Effector memory CD8-positive, alpha-beta T cell (primary cell): ENCODE data around the gene TLR6.
"Not testable (repeated sequence)": the region's sequence is repeated elsewhere in the genome, so short reads cannot be mapped to it uniquely, and the experiment has no call there.

Source experiments
- ATAC-seq: fragments of 150-1000 bp; cut with Tn5 transposase; replicated peaks from 2 replicates; pipeline ENCODE4 v1.10.0; 2021; ENCODE audit warnings: mild to moderate bottlenecking, moderate library complexity
- DNase-seq, 3 experiments: peaks; one replicate each; pipeline ENCODE4 v3.0.0; 2021
- H3K27ac Mint-ChIP-seq, 2 donors: one replicate each; pipeline ENCODE4 v1.8.0; 2022; ENCODE audit warnings: mild to moderate bottlenecking in 2 of 2, mixed read lengths in 2 of 2, moderate library complexity in 2 of 2
- H3K27me3 Mint-ChIP-seq, 2 donors: one replicate each; pipeline ENCODE4 v1.8.0; 2022; ENCODE audit warnings: mixed read lengths in 2 of 2
- H3K36me3 Mint-ChIP-seq: one replicate; pipeline ENCODE4 v1.8.0; 2022; ENCODE audit warnings: mild to moderate bottlenecking, moderate library complexity, mixed read lengths; ENCODE audit not compliant: insufficient read depth
- H3K4me1 Mint-ChIP-seq, 2 donors: one replicate each; pipeline ENCODE4 v1.8.0; 2022; ENCODE audit warnings: low read depth in 2 of 2, mixed read lengths in 2 of 2
- H3K4me3 Mint-ChIP-seq, 2 donors: one replicate each; pipeline ENCODE4 v1.8.0; 2022; ENCODE audit warnings: mild to moderate bottlenecking in 2 of 2, mixed read lengths in 2 of 2, moderate library complexity in 2 of 2
- H3K9me3 Mint-ChIP-seq, 2 donors: one replicate each; pipeline ENCODE4 v1.8.0; 2022; ENCODE audit warnings: mixed read lengths in 2 of 2

TLR6 gene

GRCh38 chr4:38829237-38829636 is 27.4 kb downstream of the TLR6 start:
- Mint-ChIP-seq H3K9me3 (peaks cover 0 to 5% of the 10 kb centered on the region in 2 donors), H3K36me3 (peaks cover 3% of the 10 kb centered on the region)

DNA sequence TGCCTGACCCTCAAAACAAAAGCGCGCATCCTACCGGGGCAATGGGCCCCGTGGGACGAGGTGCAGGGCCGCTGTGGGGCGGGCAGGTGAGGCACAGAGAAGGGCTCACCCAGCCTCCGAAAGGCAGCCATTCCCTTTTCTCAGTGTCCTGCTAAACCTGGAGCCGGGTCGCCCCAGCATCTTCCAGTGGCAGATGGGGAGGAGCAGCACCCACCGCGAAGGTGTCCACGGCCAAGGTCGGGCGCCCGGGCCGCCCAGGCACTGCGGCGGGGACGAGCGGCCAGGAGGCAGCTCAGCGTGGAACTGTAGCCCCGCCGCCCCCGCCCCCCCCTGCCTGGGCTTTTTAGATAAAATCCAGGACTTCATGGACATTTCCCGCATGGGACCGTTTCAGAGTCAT is 32.9 kb downstream of the TLR6 start:
- ATAC-seq (no peak), DNase-seq (no peak)
- Mint-ChIP-seq H3K36me3 (peaks cover 3% of the 10 kb centered on the region), H3K9me3 (peaks cover 2 to 7% of the 10 kb centered on the region in 2 donors), H3K4me3 (no peak overlapping the region), H3K4me1 (peaks cover 4 to 5% of the 10 kb centered on the region in 2 donors), H3K27me3 (peaks cover 23% of the 10 kb centered on the region in 2 donors), H3K27ac (no peak overlapping the region)

More at GRCh38 chr4:38829237-38829636, 27.4 kb downstream of the TLR6 start:
- no peak overlapping the region for H3K4me3 Mint-ChIP-seq
- no peak overlapping the region for H3K27ac Mint-ChIP-seq
- ATAC-seq (no peak), DNase-seq (no peak)
- peaks cover 0 to 3% of the 10 kb centered on the region in 2 donors for H3K4me1 Mint-ChIP-seq
- H3K27me3 Mint-ChIP-seq, result peaks cover 15 to 16% of the 10 kb centered on the region in 2 donors

DNA sequence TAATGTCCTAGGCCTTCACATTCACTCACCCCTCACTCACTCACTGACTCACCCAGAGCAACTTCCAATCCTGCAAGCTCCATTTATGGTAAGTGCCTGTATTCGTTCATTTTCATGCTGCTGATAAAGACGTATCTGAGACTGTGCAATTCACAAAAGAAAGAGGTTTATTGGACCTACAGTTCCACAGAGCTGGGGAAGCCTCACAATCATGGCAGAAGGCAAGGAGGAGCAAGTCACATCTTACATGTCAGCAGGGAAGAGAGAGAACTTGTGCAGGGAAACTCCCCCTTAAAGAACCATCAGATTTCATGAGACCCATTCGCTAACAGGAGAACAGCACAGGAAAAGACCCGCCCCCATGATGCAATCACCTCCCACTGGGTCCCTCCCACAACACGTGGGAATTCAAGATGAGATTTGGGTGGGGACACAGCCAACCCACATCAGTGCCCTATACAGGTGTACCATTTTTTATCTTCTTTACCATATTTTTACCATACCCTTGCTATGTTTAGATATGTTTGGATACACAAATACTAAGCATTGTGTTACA is 33.8 kb downstream of the TLR6 start:
- Mint-ChIP-seq H3K27me3 (peaks cover 23 to 28% of the 10 kb centered on the region in 2 donors), H3K27ac (no peak overlapping the region), H3K36me3 (peaks cover 3% of the 10 kb centered on the region), H3K4me3 (no peak overlapping the region), H3K9me3 (peaks cover 2 to 7% of the 10 kb centered on the region in 2 donors), H3K4me1 (peaks cover 4 to 5% of the 10 kb centered on the region in 2 donors)
- DNase-seq (no peak), ATAC-seq (no peak)

- H3K27me3 Mint-ChIP-seq, result peaks cover 23 to 28% of the 10 kb centered on the region in 2 donors
- peaks cover 2 to 7% of the 10 kb centered on the region in 2 donors for H3K9me3 Mint-ChIP-seq
- peaks cover 4 to 5% of the 10 kb centered on the region in 2 donors for H3K4me1 Mint-ChIP-seq
- DNase-seq, result no peak
- no peak for ATAC-seq
- H3K4me3 Mint-ChIP-seq, result no peak overlapping the region
- H3K27ac Mint-ChIP-seq, result no peak overlapping the region
- H3K36me3 Mint-ChIP-seq, result peaks cover 3% of the 10 kb centered on the region
Measured at GRCh38 chr4:38821739-38822138, 34.9 kb downstream of the TLR6 start.

GRCh38 chr4:38820329-38821061 is 36.1 kb downstream of the TLR6 start:
- Mint-ChIP-seq H3K4me3 (no peak overlapping the region), H3K36me3 (no peaks in the 10 kb centered on the region), H3K4me1 (peaks cover 4% of the 10 kb centered on the region in 2 donors), H3K9me3 (peaks cover 2 to 7% of the 10 kb centered on the region in 2 donors), H3K27ac (no peak overlapping the region), H3K27me3 (peaks cover 14 to 18% of the 10 kb centered on the region in 2 donors)
- ATAC-seq (no peak), DNase-seq (no peak)

DNA sequence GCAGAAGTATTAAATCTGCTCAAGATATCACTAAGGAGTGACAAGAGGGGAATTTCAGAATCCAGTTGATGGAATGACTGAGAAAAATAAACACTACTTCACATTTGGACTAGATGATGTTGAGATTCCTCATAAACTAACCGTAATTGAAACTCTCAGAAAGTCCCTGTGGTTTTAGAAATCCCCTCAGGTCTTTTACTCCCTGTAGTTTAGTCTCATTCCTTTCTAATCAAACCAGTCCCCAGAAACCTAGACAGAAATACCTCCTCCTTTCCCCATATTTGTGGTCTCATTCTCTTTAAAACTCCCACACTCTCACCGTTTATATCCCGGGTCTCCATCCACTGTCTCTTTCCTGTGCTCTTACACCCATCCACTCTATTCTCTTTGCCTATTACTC is 37.0 kb downstream of the TLR6 start:
- H3K4me3 Mint-ChIP-seq, result no peak overlapping the region
- ATAC-seq, result no peak

GRCh38 chr4:38818441-38818976 is 38.1 kb downstream of the TLR6 start:
- DNase-seq, result no peak
- H3K4me3 Mint-ChIP-seq, result no peak overlapping the region
- H3K9me3 Mint-ChIP-seq, result peaks cover 2 to 7% of the 10 kb centered on the region in 2 donors
- H3K36me3 Mint-ChIP-seq, result no peaks in the 10 kb centered on the region
- peaks cover 4 to 5% of the 10 kb centered on the region in 2 donors for H3K4me1 Mint-ChIP-seq
- no peak overlapping the region for H3K27ac Mint-ChIP-seq
- ATAC-seq, result no peak
- peaks cover 7 to 13% of the 10 kb centered on the region in 2 donors for H3K27me3 Mint-ChIP-seq

More for the DNA sequence above, 37.0 kb downstream of the TLR6 start:
- no peaks in the 10 kb centered on the region for H3K36me3 Mint-ChIP-seq
- DNase-seq, result no peak
- peaks cover 7 to 13% of the 10 kb centered on the region in 2 donors for H3K27me3 Mint-ChIP-seq
- no peak overlapping the region for H3K27ac Mint-ChIP-seq
- H3K4me1 Mint-ChIP-seq, result peaks cover 4% of the 10 kb centered on the region in 2 donors
- peaks cover 2 to 7% of the 10 kb centered on the region in 2 donors for H3K9me3 Mint-ChIP-seq

- no peak overlapping the region for H3K27ac Mint-ChIP-seq
Measured at GRCh38 chr4:38815885-38816782, 40.5 kb downstream of the TLR6 start.

DNA sequence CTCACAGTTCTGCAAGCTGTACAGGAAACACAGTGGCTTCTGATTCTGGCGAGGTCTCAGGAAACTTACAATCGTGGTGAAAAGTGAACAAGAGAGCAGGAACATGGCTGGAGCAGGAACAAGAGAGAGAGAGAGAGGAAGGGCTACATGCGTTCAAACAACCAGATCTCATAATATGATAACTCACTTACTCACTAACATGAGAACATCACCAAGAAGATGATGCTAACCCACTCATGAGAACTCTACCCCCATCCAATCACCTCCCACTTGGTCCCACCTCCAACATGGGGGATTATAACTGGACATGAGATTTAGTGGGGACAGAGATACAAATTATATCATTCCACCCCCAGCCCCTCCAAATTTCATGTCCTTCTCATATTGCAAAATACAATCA is 42.2 kb downstream of the TLR6 start:
- Mint-ChIP-seq H3K4me3 (no peak overlapping the region), H3K27me3 (peaks cover 0 to 12% of the 10 kb centered on the region in 2 donors), H3K27ac (no peak overlapping the region), H3K36me3 (no peaks in the 10 kb centered on the region), H3K9me3 (no peaks in the 10 kb centered on the region), H3K4me1 (peaks cover 0 to 2% of the 10 kb centered on the region in 2 donors)
- no peak for ATAC-seq
- DNase-seq, result no peak

More at GRCh38 chr4:38815885-38816782, 40.5 kb downstream of the TLR6 start:
- Mint-ChIP-seq H3K27me3 (peaks cover 7 to 13% of the 10 kb centered on the region in 2 donors), H3K9me3 (no peaks in the 10 kb centered on the region), H3K4me3 (no peak overlapping the region), H3K36me3 (no peaks in the 10 kb centered on the region), H3K4me1 (peaks cover 4 to 5% of the 10 kb centered on the region in 2 donors)
- peak; percentile 52 for ATAC-seq
- DNase-seq, result no peak

DNA sequence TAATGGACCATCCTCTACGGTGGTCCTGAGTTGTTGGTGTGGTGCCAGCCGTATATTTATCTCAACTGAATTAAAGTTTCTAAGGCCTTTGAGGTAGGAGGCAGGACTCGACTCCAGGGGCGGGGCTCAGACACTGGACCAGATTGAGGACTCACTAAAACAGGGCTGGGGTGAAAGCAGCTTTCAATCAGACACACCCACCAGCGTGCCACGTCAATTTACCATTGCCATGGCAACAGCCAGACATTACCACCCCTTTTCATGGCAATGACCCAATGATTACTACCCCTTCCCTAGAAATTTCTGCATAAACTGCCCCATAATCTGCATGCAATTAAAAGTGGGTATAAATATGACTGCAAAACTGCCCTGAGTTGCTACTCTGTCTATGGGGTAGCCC is 45.3 kb downstream of the TLR6 start:
- Mint-ChIP-seq H3K9me3 (no peaks in the 10 kb centered on the region), H3K27ac (no peak overlapping the region), H3K27me3 (no peaks in the 10 kb centered on the region), H3K4me3 (no peak overlapping the region), H3K36me3 (no peaks in the 10 kb centered on the region), H3K4me1 (peaks cover 0 to 2% of the 10 kb centered on the region in 2 donors)
- ATAC-seq (no peak), DNase-seq (no peak)

- not testable (repeated sequence) for ATAC-seq, H3K9me3 Mint-ChIP-seq, H3K4me3 Mint-ChIP-seq, DNase-seq, H3K27me3 Mint-ChIP-seq, H3K36me3 Mint-ChIP-seq, H3K27ac Mint-ChIP-seq
- peaks cover 23 to 32% of the 10 kb centered on the region in 2 donors for H3K4me1 Mint-ChIP-seq
Measured at GRCh38 chr4:38807462-38807861, 49.2 kb downstream of the TLR6 start.

- not testable (repeated sequence) for ATAC-seq, H3K9me3 Mint-ChIP-seq, H3K27me3 Mint-ChIP-seq, DNase-seq, H3K36me3 Mint-ChIP-seq
- Mint-ChIP-seq H3K27ac (peak overlapping the region; percentile 91 to 93), H3K4me1 (peaks cover 23 to 36% of the 10 kb centered on the region in 2 donors), H3K4me3 (peak overlapping the region; percentile 84 to 85)
Measured at GRCh38 chr4:38806251-38806650, 50.4 kb downstream of the TLR6 start.

- DNase-seq (no peak), ATAC-seq (peak; percentile 19)
- H3K4me3 Mint-ChIP-seq, result peak overlapping the region; percentile 84 to 85
- H3K27ac Mint-ChIP-seq, result peak overlapping the region; percentile 91 to 93
- peaks cover 0 to 3% of the 10 kb centered on the region in 2 donors for H3K9me3 Mint-ChIP-seq
- no peaks in the 10 kb centered on the region for H3K27me3 Mint-ChIP-seq
- H3K4me1 Mint-ChIP-seq, result peaks cover 23 to 36% of the 10 kb centered on the region in 2 donors
- H3K36me3 Mint-ChIP-seq, result peaks cover 4% of the 10 kb centered on the region
Measured at GRCh38 chr4:38805530-38806145, 51.0 kb downstream of the TLR6 start.
